GM23338 (cell line): ENCODE data around the gene HRC. TPM values are rescaled to one million over a fixed set of nuclear protein-coding genes. Genes with fewer than 3 reads are reported as not detected.

Source experiments
- ATAC-seq: fragments of 200-7000 bp; cut with Tn5 transposase; 3 replicates; pipeline ENCODE4 v1.9.1; 2020
- DNase-seq: peaks from one replicate; pipeline ENCODE4 v3.0.0-alpha.2; 2015; ENCODE audit warnings: low spot score
- H2AFZ ChIP-seq: fragments of 200-600 bp; sonication (generic); 2 replicates; pipeline ENCODE4 v1.8.0; 2016; ENCODE audit warnings: antibody characterized with exemption, mild to moderate bottlenecking, moderate library complexity
- H3F3A ChIP-seq: fragments of 200-600 bp; sonication (generic); replicated peaks from 2 replicates; pipeline ENCODE4 v1.8.0; 2017; ENCODE audit warnings: antibody characterized with exemption, mixed run types, low read depth
- H3K27ac ChIP-seq: fragments of 200-600 bp; sonication (generic); 2 replicates; pipeline ENCODE4 v1.6.1; 2016; ENCODE audit warnings: low read depth
- H3K27me3 ChIP-seq: fragments of 200-600 bp; sonication (generic); 2 replicates; pipeline ENCODE4 v1.8.0; 2016; ENCODE audit warnings: mild to moderate bottlenecking, mixed run types, moderate library complexity; ENCODE audit not compliant: insufficient read depth
- H3K36me3 ChIP-seq: fragments of 200-600 bp; sonication (generic); 2 replicates; pipeline ENCODE4 v1.8.0; 2016; ENCODE audit warnings: mild to moderate bottlenecking; ENCODE audit not compliant: insufficient read depth
- H3K4me1 ChIP-seq: fragments of 200-600 bp; sonication (generic); 2 replicates; pipeline ENCODE4 v1.8.0; 2016; ENCODE audit warnings: mild to moderate bottlenecking, moderate library complexity; ENCODE audit not compliant: insufficient read depth
- H3K4me2 ChIP-seq: fragments of 200-600 bp; sonication (generic); 2 replicates; pipeline ENCODE4 v1.7.1; 2017; ENCODE audit warnings: mixed run types
- H3K4me3 ChIP-seq: fragments of 200-600 bp; sonication (generic); 2 replicates; pipeline ENCODE4 v1.6.1; 2016; ENCODE audit warnings: mixed run types
- H3K79me2 ChIP-seq: fragments of 200-600 bp; sonication (generic); replicated peaks from 2 replicates; pipeline ENCODE4 v1.8.0; 2017; ENCODE audit warnings: mild to moderate bottlenecking; ENCODE audit not compliant: insufficient read depth
- H3K9me2 ChIP-seq: fragments of 200-600 bp; sonication (generic); 2 replicates; pipeline ENCODE4 v1.8.0; 2017; ENCODE audit not compliant: insufficient read depth
- H4K20me1 ChIP-seq: fragments of 200-600 bp; sonication (generic); replicated peaks from 2 replicates; pipeline ENCODE4 v1.8.0; 2017; ENCODE audit warnings: mild to moderate bottlenecking; ENCODE audit not compliant: insufficient read depth
- H3K27ac Mint-ChIP-seq: 2 replicates; pipeline ENCODE4 v1.8.0; 2020; ENCODE audit warnings: inconsistent platforms, mild to moderate bottlenecking, moderate library complexity, mixed read lengths
- H3K27me3 Mint-ChIP-seq: 3 replicates; pipeline ENCODE4 v1.8.0; 2022; ENCODE audit warnings: low read depth, mild to moderate bottlenecking, moderate library complexity, mixed read lengths, inconsistent platforms; ENCODE audit not compliant: insufficient read depth, poor library complexity
- H3K36me3 Mint-ChIP-seq: 3 replicates; pipeline ENCODE4 v1.8.0; 2021; ENCODE audit warnings: low read depth, mild to moderate bottlenecking, inconsistent platforms, moderate library complexity, mixed read lengths
- H3K4me1 Mint-ChIP-seq: 3 replicates; pipeline ENCODE4 v1.8.0; 2020; ENCODE audit warnings: mild to moderate bottlenecking, inconsistent platforms, mixed read lengths
- H3K4me3 Mint-ChIP-seq: 3 replicates; pipeline ENCODE4 v1.8.0; 2021; ENCODE audit warnings: moderate library complexity, mild to moderate bottlenecking, inconsistent platforms, mixed read lengths
- H3K9me3 Mint-ChIP-seq: 3 replicates; pipeline ENCODE4 v1.8.0; 2020; ENCODE audit warnings: moderate library complexity, mild to moderate bottlenecking, inconsistent platforms, mixed read lengths
- CREB1 ChIP-seq: fragments of 250-450 bp; sonication (Bioruptor Pico); IDR thresholded peaks from 2 replicates; pipeline ENCODE4 v1.5.0; 2020; ENCODE audit warnings: low read depth, mild to moderate bottlenecking, moderate library complexity
- ETS1 ChIP-seq: IDR thresholded peaks from 2 replicates; pipeline ENCODE4 v1.6.1; 2016; ENCODE audit warnings: antibody characterized with exemption
- EZH2 ChIP-seq: fragments of 200-600 bp; sonication (generic); IDR thresholded peaks from one replicate; pipeline ENCODE4 v1.8.0; 2017; ENCODE audit warnings: antibody characterized with exemption, mild to moderate bottlenecking, low read depth; ENCODE audit not compliant: unreplicated experiment
- JUNB ChIP-seq: IDR thresholded peaks from one replicate; pipeline ENCODE4 v1.6.1; 2016; ENCODE audit warnings: antibody characterized with exemption; ENCODE audit not compliant: unreplicated experiment
- NANOG ChIP-seq: IDR thresholded peaks from 2 replicates; pipeline ENCODE4 v1.6.1; 2016; ENCODE audit warnings: antibody characterized with exemption, borderline replicate concordance
- POLR2AphosphoS5 ChIP-seq: IDR thresholded peaks from 2 replicates; pipeline ENCODE4 v1.6.1; 2016; ENCODE audit warnings: antibody characterized with exemption, low read depth
- STAT1 ChIP-seq: IDR thresholded peaks from one replicate; pipeline ENCODE4 v1.6.1; 2016; ENCODE audit warnings: antibody characterized with exemption; ENCODE audit not compliant: unreplicated experiment
- ZNF331 ChIP-seq: fragments of 250-450 bp; sonication (Bioruptor Pico); IDR thresholded peaks from 2 replicates; pipeline ENCODE4 v1.5.0; 2020; ENCODE audit warnings: low read depth, mild to moderate bottlenecking, moderate library complexity
- ZNF462 ChIP-seq: fragments of 250-450 bp; sonication (Bioruptor Pico); IDR thresholded peaks from 2 replicates; pipeline ENCODE4 v1.5.0; 2020; ENCODE audit warnings: mild to moderate bottlenecking, moderate library complexity
- polyA plus RNA-seq: library from polyadenylated mRNA; unstranded; fragments of >200 nt; fragmentation: Nextera tagmentation; extraction: Ambion mirVana; gene quantifications from 2 replicates; pipeline ENCODE4 v1.2.1, GENCODE V29; 2016
- total RNA-seq: library from RNA; depleted of rRNA; stranded (reverse); fragments of >200 nt; shearing (Covaris generic); gene quantifications from 2 replicates; pipeline ENCODE4 v1.2.3, GENCODE V29; 2014

Gene HRC
- total and polyA plus RNA-seq, 2 experiments from 2014 or later = 1.4 to 2.0 TPM

DNA sequence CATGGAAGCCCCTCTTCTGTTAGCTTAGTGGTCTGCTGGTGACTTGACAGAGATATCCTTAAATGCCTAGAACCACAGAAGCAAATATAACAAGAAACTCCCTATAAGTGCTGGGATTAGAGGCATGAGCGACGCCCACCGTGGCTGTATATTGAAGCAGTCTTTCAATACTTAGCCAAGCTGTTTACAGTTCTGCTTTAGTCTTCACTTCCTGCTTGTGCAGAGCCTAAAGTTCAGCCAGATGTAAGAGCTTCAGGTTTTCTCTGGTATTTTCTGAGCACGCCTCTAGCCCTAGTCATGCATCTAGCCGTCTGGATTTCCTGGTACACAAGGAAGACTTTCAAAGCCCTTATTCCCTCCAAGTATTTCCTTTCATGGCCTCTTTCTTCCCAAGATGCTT lies 30.9 kb upstream of the HRC start (continued):
- TF ChIP-seq ZNF462 (CRISPR knock-in tag) (no peak), POLR2AphosphoS5 (no peak), ZNF331 (CRISPR knock-in tag) (no peak)

DNA sequence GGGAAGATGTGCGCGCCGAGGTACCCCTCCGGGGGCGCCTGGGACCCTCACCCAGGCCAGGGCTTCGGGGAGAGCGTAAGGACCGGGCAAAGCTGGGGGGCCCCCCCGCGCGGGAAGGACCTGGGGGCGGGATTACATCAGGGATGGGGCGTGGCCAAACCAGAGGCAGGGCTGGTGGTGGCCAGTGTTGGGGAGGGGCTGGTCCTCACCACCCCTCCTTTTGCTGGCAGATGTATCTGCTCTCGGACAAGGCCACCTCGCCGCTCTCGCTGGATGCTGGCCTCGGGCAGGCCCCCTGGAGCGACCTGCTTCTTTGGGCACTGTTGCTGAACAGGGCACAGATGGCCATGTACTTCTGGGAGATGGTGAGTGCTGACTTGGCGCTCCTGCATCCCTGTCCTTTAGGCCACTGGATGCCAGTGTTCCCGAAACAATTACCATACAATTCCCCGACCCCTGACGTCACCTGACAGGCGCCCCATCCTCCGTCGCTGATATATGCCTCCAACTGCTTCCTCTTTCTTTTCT lies 27.7 kb upstream of the HRC start:
- peaks cover 12% of the 10 kb centered on the region; the same call in 2 of the 3 replicates for H3K36me3 Mint-ChIP-seq
- TF ChIP-seq POLR2AphosphoS5 (no peak), STAT1 (no peak), NANOG (no peak), EZH2 (no peak), CREB1 (no peak), JUNB (no peak), ZNF462 (CRISPR knock-in tag) (no peak), ETS1 (no peak)

More for the DNA sequence above, 27.7 kb upstream of the HRC start:
- Histone ChIP-seq H3K27ac (no peak overlapping the region), H3F3A (no peaks in the 10 kb centered on the region), H4K20me1 (no peaks in the 10 kb centered on the region), H3K9me2 (no peaks in the 10 kb centered on the region), H3K36me3 (no peaks in the 10 kb centered on the region), H3K27me3 (no peaks in the 10 kb centered on the region), H3K79me2 (no peaks in the 10 kb centered on the region), H2AFZ (no peak overlapping the region), H3K4me3 (peak overlapping the region; percentile 38; the same call in 1 of the 2 replicates), H3K4me2 (peak overlapping the region; percentile 55), H3K4me1 (peaks cover 5% of the 10 kb centered on the region; the same call in 1 of the 2 replicates)
- peaks cover 8% of the 10 kb centered on the region for H3K9me3 Mint-ChIP-seq
- peak; percentile 47 for ATAC-seq
- no peak overlapping the region for H3K27ac Mint-ChIP-seq
- H3K27me3 Mint-ChIP-seq = peaks cover 14% of the 10 kb centered on the region
- H3K4me1 Mint-ChIP-seq = 0 out of 3 replicates have a peak, but pooled peaks cover 4% of the 10 kb centered on the region
- H3K4me3 Mint-ChIP-seq = no peak overlapping the region
- peak; percentile 39 for DNase-seq
